ENCODE measurements around the gene LRRTM3.

LRRTM3 gene

GRCh38 chr10:67112765-67113164 is 186.9 kb downstream of the LRRTM3 start:
- no peak for DNase-seq (ENCODE audit: low read depth in 3 of 3, low spot score in 1 of 3)

GRCh38 chr10:67114945-67115344 is 189.1 kb downstream of the LRRTM3 start:
- no peak for DNase-seq (ENCODE audit: low read depth in 3 of 3, low spot score in 1 of 3)

GRCh38 chr10:67115972-67116371 is 190.1 kb downstream of the LRRTM3 start:
- no peak for DNase-seq (ENCODE audit: low read depth in 3 of 3, low spot score in 1 of 3)

- no peak for DNase-seq (ENCODE audit: low read depth in 3 of 3, low spot score in 1 of 3)
Observed at GRCh38 chr10:67119651-67120050, 193.8 kb downstream of the LRRTM3 start.

GRCh38 chr10:67127441-67127840 is 201.6 kb downstream of the LRRTM3 start:
- no peak for DNase-seq (ENCODE audit: low read depth in 3 of 3, low spot score in 1 of 3)

GRCh38 chr10:67140641-67141040 is 214.8 kb downstream of the LRRTM3 start:
- DNase-seq (ENCODE audit: low read depth in 3 of 3, low spot score in 1 of 3), result no peak

- DNase-seq (ENCODE audit: low read depth in 3 of 3, low spot score in 1 of 3), result no peak
Observed at GRCh38 chr10:67141300-67141699, 215.5 kb downstream of the LRRTM3 start.

- DNase-seq (ENCODE audit: low read depth in 3 of 3, low spot score in 1 of 3), result no peak
Observed at GRCh38 chr10:67144530-67144929, 218.7 kb downstream of the LRRTM3 start.
